HG02798 (cell line): Measurements from ENCODE around the gene ANAPC15.
"Not testable (repeated sequence)": the region's sequence is repeated elsewhere in the genome, so short reads cannot be mapped to it uniquely, and the experiment has no call there.

ENCODE experiments used
- ATAC-seq: cut with Tn5 transposase; IDR thresholded peaks from one replicate; pipeline ENCODE4 v1.9.1; 2021; ENCODE audit warnings: mild to moderate bottlenecking; ENCODE audit not compliant: unreplicated experiment, poor library complexity

ANAPC15 gene

DNA sequence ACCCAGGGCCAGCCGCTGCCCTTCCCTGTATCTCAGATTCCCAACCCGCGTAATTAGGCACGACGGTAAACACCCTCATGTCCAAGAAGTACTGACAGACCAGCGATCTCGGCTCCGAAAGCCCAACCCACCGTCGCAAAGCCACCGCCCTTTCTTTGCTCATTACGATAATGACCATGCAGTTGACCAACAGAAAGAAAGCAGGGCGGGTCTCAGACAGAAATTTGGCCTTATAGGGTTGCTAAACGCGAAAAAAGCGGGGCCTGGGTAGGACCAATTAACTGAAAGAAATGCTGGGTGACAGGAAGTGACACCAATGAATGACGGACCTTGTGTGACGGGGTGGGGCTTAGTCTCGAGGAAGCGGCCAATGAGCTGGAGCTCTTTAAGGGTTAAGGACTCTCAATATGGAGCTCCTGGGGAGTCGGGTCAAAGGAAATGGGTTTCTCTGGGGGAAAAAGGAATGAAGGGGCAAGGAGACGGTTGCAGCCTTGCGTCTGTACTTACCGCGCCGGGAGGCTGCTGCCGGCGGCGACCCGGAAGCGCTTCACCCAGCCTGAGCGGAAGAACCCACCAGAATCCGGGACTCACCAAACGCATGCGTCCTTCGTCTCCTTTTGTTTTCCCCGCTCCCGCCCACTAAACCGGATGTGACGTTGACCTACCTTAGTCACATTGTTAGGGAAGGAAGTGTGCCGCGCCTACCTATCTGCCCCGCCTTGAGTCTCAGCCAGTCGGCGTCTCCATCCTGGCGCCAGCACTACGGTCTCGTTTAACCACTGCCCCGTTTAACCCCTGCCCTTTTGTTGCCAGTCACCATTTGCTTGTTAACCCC lies at the start of gene ANAPC15:
Gene ANAPC15 (minus strand): TSS at position 553 of the 835 bp plus-strand sequence. CDS start 1,419 bp downstream, outside the sequence.
- peak; percentile 92 for ATAC-seq

DNA sequence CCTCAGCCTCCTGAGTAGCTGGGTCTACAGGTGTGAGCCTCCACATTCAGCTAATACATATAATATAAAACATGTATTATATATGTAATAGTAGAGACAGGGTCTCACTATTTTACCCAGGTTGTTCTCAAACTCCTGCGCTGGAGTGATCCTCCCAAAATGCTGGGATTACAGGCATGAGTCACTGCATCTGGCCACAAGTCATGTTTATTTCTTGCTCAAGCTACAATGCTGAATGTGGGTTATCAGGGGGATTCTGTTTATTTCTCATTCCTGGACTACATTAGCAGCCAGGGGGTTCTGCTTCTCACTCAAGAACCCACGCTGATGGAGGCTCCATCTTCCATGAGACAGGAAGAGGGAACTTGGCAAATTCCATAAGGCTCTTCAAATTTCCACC lies 47.8 kb upstream of the ANAPC15 start:
- no peak for ATAC-seq

DNA sequence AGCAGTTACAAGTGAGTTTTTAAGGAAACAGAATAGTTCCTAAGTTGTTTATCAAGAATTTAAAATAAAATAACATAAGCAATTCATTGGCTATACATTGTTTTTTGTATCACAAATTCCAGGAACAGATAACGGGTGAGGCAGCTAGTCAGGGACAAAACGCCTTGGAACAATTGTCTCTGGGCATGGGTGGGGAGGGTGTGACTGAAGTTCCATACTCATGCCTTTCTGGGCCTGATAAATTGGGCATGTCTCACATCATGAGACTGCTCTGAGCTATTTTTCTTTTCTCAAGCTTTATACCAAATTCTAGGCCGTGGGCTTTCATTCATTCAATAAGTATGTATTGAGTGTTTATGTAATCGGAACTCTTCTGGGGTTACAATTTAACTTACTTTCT lies 44.6 kb upstream of the ANAPC15 start:
- ATAC-seq, result no peak

DNA sequence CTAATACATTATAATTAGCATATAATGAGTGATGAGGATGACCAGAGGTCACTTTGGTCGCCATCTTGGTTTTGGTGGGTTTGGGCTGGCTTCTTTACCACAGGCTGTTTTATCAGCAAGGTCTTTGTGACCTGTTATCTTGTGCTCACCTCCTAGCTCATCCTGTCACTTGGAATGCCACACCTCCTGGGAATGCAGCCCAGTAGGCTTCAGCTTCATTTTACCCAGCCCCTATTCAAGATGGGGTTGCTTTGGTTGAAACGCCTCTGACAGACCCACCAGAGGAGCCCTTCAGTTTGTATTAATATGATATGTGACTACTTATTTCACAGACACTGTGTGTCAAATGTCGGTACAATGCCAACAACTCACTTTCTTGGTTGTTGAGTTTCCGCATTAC lies 43.3 kb upstream of the ANAPC15 start:
- no peak for ATAC-seq

DNA sequence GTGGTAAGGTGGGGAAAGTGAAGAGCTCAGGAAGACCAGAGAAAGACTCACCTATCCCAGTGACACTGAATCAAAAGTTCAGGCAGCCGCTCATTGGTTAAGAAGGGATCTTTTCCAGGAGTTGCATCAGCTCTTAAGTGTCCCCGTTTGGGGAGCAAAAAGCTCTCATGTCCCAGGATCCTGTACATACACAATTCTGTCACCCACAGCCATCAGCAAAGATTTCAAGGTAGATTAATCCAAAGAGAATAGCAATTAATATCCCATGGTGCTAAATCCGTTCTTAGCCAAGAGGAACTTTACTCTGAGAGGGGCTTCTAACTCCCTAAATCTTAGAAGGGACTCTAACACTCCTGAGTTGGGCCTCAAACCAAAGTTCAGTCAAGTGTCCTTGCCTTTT lies 42.3 kb upstream of the ANAPC15 start:
- no peak for ATAC-seq

DNA sequence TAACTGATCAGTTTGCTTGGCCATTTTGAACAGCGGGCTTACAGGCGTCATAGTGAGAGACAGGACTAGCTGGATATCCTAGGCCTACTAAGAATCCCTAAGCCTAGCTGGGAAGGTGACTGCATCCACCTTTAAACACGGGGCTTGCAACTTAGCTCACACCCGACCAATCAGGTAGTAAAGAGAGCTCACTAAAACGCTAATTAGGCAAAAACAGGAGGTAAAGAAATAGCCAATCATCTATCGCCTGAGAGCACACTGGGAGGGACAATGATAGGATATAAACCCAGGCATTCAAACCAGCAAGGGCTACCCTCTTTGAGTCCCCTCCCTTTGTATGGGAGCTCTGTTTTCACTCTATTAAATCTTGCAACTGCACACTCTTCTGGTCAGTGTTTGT lies 41.4 kb upstream of the ANAPC15 start:
- not testable (repeated sequence) for ATAC-seq

DNA sequence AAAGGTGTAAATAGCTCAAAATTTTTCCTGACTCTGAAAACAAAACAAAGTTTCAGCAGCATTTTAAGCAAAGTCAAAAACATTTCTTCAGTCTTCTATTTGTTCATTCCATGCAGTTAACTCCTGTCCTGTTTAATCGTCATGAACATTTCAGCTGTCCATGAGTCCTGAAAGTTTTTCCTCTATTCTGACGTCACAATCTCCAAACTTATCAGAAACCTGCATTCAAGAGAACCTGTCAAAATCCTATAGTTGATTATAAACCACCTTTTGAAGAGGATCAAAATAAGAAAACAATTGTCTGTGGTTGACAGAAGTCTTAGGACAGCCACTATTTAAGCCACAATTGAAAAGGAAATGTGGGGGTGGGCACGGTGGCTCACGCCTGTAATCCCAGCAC lies 38.4 kb upstream of the ANAPC15 start:
- ATAC-seq, result no peak

DNA sequence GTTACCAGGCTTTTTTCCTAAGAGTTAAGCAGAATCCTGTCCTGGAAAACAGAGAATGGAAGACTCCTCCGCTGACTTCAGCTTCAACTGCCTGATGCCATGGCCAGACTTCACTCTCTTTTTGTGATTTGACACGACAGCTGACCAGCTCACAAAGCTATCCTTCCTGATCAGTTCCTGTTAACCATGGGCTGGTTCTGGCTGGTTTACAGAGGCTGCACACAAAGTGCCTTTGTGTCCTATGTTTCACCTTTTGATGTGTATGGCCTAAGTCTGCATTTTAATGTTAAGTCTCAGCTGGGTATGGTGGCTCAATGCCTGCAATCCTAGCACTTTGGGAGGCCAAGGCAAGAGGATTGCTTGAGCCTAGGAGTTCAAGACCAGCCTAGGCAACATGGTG lies 34.1 kb upstream of the ANAPC15 start:
- no peak for ATAC-seq

DNA sequence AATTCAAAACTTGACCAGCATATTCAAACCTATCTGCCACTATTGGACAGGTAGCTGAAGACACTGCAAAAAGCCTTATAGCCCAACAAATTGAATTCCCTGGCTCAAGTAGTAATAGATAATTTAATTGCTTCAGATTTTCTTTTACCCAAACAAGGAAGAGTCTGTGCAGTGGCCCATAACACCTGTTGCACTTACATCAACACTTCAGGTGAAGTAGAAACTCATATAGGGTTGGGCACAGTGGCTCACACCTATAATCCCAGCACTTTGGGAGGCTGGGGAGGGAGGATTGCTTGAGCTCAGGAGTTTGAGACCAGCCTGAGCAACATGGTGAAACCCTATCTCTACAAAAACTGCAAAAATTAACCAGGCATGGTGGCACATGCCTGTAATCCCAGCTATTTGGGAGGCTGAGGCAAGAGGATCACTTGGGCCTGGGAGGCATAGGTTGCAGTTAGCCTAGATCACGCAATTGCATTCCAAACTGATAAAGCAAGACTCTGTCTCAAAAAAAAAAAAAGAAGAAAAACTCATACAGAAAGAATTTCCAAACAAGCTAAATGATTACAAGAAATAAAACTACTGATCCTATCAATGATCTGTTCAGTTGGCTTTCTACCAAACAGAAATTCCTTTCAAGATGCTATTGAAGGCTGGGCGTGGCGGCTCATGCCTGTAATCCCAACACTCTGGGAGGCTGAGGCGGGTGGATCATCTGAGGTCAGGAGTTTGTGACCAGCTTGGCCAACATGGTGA lies 32.5 kb upstream of the ANAPC15 start:
- ATAC-seq, result no peak

DNA sequence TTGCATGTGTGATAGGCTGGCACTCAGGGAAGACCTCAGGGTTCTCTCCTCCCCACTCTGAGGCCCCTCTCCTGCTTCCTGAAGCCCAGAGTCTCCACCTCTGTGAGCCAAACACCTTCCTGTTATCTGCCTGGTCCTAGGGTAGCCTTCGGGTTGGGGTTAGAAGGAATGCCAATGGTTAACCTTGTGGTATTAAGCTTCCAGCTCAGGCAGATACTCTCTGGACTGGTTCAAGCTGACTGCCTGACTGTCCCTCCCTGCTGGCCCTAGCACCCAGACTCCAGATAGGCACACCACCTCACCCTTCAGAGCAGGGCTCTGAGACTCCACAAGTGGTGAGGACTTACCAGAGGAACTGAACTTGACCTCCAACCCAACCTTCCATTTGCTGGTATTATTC lies 30.0 kb upstream of the ANAPC15 start:
- ATAC-seq, result not testable (repeated sequence)

DNA sequence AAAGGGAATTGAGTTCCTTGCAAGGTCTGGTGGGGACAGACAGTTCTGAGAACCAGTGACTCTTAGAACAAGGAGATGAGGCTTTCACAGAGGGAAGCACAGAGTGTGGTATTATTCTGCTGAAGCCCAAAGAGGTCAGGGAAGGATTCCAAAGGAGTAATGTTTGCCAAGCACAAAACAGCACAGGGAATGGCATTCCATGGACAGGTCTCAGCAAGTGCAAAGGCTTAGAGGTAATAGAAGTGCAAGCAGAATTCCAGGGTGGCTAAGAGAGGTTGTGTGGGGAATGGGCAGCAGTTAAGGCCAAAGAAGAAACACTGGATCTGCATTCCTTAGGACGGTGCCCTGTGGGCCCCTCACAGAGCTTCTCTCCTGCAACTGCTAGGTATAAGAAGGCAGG lies 29.6 kb upstream of the ANAPC15 start:
- ATAC-seq, result not testable (repeated sequence)

DNA sequence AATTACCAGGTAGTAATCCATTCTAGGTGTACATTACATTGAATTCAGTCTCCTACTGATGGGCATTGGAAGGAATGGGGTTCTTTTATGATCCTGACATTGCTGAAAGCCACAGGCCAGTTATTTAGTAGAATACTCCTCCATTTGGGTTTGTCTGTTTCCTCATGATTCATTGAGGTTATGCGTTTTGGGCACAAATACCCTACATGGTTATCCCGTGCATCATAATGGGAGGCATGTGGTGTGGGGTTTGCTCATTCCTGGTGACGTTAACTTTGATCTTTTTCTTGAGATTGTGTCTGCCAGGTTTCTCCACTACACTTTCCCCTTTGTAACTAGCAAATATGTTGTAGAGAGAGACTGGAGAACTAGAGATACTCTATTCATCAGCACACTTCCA lies 28.6 kb upstream of the ANAPC15 start:
- no peak for ATAC-seq

DNA sequence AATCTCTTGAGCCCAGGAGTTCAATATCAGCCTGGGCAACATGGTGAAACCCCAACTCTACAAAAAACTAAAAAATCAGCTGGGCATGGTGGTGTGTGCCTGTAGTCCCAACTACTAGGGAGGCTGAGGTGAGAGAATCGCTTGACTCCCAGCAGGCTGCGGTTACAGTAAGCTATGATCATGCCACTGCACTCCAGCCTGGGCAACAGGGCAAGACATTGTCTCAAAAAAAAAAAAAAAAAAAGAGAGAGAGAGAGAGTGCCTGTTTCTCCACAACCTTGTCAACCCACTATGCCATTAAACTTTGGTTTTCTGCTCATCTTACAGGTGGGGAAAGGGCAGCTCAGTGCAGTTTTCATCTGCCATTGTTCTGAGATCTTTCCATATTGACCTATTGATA lies 28.2 kb upstream of the ANAPC15 start:
- no peak for ATAC-seq

DNA sequence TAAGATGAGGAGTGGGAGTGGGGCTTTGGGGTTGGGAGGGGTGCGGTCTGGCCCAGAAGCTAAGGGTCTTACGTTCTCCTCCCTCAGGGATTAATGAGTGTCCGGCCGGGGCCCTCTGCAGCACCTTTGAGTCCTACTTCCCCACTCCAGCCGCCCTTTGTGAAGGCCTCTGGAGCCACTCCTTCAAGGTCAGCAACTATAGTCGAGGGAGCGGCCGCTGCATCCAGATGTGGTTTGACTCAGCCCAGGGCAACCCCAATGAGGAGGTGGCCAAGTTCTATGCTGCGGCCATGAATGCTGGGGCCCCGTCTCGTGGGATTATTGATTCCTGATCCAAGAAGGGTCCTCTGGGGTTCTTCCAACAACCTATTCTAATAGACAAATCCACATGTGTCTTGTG lies 27.0 kb upstream of the ANAPC15 start:
- ATAC-seq, result no peak

DNA sequence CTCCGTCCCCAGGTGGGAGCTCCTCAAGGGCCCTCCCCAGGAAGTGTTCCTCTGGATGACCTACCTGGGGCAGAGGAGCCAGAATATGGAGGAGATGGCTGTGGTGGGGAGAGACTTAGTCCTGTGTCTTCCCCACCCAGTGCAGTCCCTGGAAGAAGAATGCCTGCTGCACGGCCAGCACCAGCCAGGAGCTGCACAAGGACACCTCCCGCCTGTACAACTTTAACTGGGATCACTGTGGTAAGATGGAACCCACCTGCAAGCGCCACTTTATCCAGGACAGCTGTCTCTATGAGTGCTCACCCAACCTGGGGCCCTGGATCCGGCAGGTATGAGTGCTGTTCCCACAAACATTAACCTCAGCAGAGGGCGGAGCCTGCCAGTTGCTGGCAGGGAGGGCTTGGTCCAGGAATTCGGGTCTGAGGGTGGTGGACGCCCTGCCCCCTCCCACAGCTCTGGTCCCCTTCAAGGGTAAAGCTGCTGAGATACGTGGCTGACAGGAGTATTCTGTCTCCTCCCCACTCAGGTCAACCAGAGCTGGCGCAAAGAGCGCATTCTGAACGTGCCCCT lies 26.4 kb upstream of the ANAPC15 start:
- ATAC-seq, result no peak

DNA sequence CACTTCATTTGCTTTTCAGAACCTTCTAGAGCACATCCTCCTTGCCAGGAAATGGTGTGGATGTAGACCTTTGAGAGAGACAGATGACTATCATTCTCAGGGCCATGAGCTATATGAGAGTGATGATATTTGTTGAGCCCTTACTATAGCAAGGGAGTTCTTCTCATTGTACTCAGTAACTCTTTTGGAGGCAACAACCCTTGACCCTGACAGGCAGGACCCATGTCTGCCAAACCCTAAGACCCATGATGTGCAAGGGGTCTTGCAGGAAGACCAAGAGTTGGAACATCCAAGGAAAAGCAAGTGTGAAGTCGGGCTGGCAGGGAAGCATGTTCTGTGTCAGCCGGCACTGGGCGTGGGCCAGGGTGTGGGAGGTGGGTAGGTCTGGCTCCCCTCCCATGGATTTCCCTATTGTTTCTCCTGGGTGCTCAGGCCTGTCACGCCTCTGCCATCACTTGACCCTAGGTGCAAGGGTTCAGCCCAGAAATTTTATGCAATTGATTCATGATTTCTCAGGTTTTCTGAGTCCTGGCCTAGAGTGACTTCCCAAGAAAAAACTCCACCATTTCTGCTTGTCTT lies 24.3 kb upstream of the ANAPC15 start:
- no peak for ATAC-seq

DNA sequence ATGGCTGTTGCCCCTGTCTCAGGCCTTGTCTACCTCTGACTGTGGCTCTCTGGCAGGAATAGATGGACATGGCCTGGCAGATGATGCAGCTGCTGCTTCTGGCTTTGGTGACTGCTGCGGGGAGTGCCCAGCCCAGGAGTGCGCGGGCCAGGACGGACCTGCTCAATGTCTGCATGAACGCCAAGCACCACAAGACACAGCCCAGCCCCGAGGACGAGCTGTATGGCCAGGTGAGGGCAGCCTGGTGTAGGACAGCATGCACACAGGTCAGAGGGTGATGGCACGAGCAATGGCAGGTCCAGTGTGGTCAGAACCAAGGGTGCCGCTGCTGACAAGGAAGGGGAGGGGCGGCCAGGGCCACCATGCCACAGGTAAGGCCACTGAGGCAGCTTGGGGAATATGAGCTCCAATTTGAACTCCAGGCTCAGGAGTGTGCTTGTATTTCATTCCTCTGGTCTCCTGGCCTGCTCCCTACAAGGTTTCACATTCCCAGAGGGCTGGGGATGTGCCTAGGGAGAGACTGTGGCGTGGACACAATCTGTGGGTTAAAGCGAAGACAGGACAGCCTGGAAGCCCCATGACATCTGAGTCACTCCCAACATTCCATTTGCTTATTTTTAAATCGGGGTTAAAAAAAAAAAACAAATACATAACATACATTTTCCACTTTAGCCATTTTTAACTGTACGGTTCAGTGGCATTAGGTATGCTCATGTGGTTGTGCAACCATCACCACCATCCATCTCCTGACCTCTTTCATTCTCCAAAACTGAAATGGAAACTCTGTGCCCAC lies 23.6 kb upstream of the ANAPC15 start:
- no peak for ATAC-seq

DNA sequence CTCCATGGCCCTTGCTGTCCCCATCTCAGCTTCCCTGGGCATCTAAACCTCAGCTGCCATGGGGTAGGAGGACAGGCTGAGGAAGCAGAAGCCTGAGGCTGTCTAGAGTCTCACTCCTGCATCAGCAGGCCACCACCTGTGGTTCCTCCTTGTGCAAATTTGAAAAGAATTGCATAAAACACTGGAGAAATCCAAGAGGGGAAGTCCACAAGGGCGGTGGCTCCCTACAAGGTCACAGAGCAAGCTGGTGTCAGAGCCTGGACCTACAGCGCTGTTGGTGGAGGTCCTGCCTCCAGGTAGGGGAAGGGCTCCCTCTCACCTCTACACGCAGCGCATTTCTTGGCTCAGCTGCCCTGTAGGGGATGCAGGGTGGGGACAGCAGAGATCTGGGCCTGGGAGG lies 23.0 kb upstream of the ANAPC15 start, which contains the start of gene FOLR3:
Gene FOLR3 (plus strand): TSS at position 253 of the 400 bp plus-strand sequence. CDS start 228 bp downstream, outside the sequence.
- ATAC-seq, result not testable (repeated sequence)

DNA sequence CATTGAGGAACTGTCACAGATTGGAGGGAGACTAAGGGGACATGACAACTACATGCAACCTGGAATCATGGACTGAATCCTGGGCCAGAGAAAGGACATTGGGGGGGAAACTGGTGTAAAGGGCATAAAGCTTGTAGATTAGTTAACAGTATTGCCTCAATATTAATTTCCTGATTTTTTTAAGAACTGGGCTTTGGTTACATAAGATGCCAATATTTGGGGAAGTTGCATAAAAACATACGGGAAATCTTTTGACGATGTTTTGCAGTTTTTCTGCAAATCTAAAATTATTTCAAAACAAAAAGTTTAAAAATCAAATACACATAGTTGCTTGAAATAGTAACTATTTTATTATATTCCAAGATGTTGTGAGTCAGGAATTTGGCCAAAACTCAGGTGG lies 20.2 kb upstream of the ANAPC15 start:
- ATAC-seq, result no peak

DNA sequence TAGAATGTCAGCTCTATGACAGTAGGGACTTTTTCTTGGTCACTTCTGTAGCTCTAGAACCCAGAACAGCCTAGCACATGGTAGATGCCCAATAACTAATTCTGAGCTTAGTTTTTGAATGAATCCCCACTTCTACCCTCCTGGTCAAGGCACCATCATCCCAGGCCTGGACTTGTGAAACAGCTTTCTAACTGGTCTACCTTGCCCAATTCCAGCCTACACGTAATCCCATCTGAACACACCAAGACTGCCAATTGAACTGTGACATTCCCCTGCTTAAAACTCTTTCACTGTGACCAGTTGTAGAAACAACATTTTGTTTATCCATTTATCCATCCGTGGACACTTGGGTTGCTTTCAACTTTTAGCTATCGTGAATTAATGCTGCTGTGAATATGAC lies 16.9 kb upstream of the ANAPC15 start:
- no peak for ATAC-seq
